HG03460 (cell line): ENCODE results near the gene MYO1E.
A peak's percentile ranks its signal among the peaks of the same experiment; 100 is the strongest.
"Not testable (repeated sequence)": the region's sequence is repeated elsewhere in the genome, so short reads cannot be mapped to it uniquely, and the experiment has no call there.

Source experiments
- ATAC-seq: cut with Tn5 transposase; IDR thresholded peaks from one replicate; pipeline ENCODE4 v1.9.1; 2021; ENCODE audit not compliant: unreplicated experiment

The MYO1E gene

GRCh38 chr15:59372352-59373211, at the start of gene MYO1E:
MYO1E (minus strand) TSS chr15:59372871; CDS start chr15:59372500, 371 bp downstream.
- peak; percentile 54 for ATAC-seq

- no peak for ATAC-seq
These were observed 48.4 kb upstream of the MYO1E start for GRCh38 chr15:59420986-59421618.

GRCh38 chr15:59420108-59420507, 47.4 kb upstream of the MYO1E start:
- no peak for ATAC-seq

GRCh38 chr15:59419170-59419569, 46.5 kb upstream of the MYO1E start:
- ATAC-seq, result no peak

- ATAC-seq, result no peak
These were observed 44.1 kb upstream of the MYO1E start for GRCh38 chr15:59416816-59417215.

- no peak for ATAC-seq
These were observed 40.9 kb upstream of the MYO1E start for GRCh38 chr15:59413577-59413976.

- ATAC-seq, result no peak
These were observed 37.8 kb upstream of the MYO1E start for GRCh38 chr15:59410391-59410896.

- no peak for ATAC-seq
These were observed 35.3 kb upstream of the MYO1E start for GRCh38 chr15:59407946-59408345.

GRCh38 chr15:59406446-59406845, 33.8 kb upstream of the MYO1E start:
- no peak for ATAC-seq

GRCh38 chr15:59405079-59405478, 32.4 kb upstream of the MYO1E start:
- ATAC-seq, result no peak

- no peak for ATAC-seq
These were observed 29.3 kb upstream of the MYO1E start for GRCh38 chr15:59401824-59402569.

- not testable (repeated sequence) for ATAC-seq
These were observed 28.6 kb upstream of the MYO1E start for GRCh38 chr15:59401051-59401823.

GRCh38 chr15:59400103-59400813, 27.6 kb upstream of the MYO1E start:
- peak; percentile 35 for ATAC-seq

- peak; percentile 62 for ATAC-seq
These were observed 26.9 kb upstream of the MYO1E start for GRCh38 chr15:59399465-59400102.

- no peak for ATAC-seq
These were observed 25.5 kb upstream of the MYO1E start for GRCh38 chr15:59398220-59398619.

GRCh38 chr15:59396679-59397078, 24.0 kb upstream of the MYO1E start:
- no peak for ATAC-seq

- ATAC-seq, result no peak
These were observed 23.5 kb upstream of the MYO1E start for GRCh38 chr15:59396211-59396610.

GRCh38 chr15:59394166-59394661, 21.5 kb upstream of the MYO1E start:
- ATAC-seq, result no peak

GRCh38 chr15:59392299-59392698, 19.6 kb upstream of the MYO1E start:
- no peak for ATAC-seq
